Stimulated activated naive CD8-positive, alpha-beta T cell treated with anti-CD3 and anti-CD28 coated beads, Interleukin-15, Interleukin-2, amounts not matched to agents 100 U/mL and 50 U/mL, for 24 hours (primary cell): Measurements from ENCODE around the gene NXPH1.

Source experiments
- ATAC-seq: fragments of 150-1000 bp; cut with Tn5 transposase; one replicate; pipeline ENCODE4 v1.10.0; 2021
- DNase-seq: peaks from one replicate; pipeline ENCODE4 v3.0.0; 2021

NXPH1 gene

GRCh38 chr7:8436965-8437364 lies 3.6 kb downstream of the NXPH1 start:
- peak; percentile 66 for DNase-seq

GRCh38 chr7:8437606-8438005 lies 4.2 kb downstream of the NXPH1 start:
- no peak for DNase-seq
- ATAC-seq, result no peak

More at GRCh38 chr7:8436965-8437364, 3.6 kb downstream of the NXPH1 start:
- ATAC-seq, result no peak

- DNase-seq, result no peak
- no peak for ATAC-seq
Observed at GRCh38 chr7:8440670-8441069, 7.3 kb downstream of the NXPH1 start.

GRCh38 chr7:8441106-8441965 lies 7.9 kb downstream of the NXPH1 start:
- ATAC-seq, result no peak
- DNase-seq, result no peak

- no peak for DNase-seq
- no peak for ATAC-seq
Observed at GRCh38 chr7:8442051-8442813, 8.8 kb downstream of the NXPH1 start.

GRCh38 chr7:8442814-8443304 lies 9.4 kb downstream of the NXPH1 start:
- peak; percentile 75 for ATAC-seq
- peak; percentile 69 for DNase-seq

GRCh38 chr7:8443576-8444467 lies 10.4 kb downstream of the NXPH1 start:
- DNase-seq (peak; percentile 3), ATAC-seq (no peak)

- DNase-seq (no peak), ATAC-seq (no peak)
Observed at GRCh38 chr7:8444468-8444769, 11.0 kb downstream of the NXPH1 start.

GRCh38 chr7:8453535-8453934 lies 20.1 kb downstream of the NXPH1 start:
- ATAC-seq, result no peak

GRCh38 chr7:8455426-8455825 lies 22.0 kb downstream of the NXPH1 start:
- DNase-seq (no peak), ATAC-seq (no peak)

More at GRCh38 chr7:8453535-8453934, 20.1 kb downstream of the NXPH1 start:
- DNase-seq, result no peak

- no peak for ATAC-seq
- no peak for DNase-seq
Observed at GRCh38 chr7:8462309-8462708, 28.9 kb downstream of the NXPH1 start.

- DNase-seq, result no peak
- ATAC-seq, result no peak
Observed at GRCh38 chr7:8465338-8465737, 31.9 kb downstream of the NXPH1 start.

- ATAC-seq (no peak), DNase-seq (no peak)
Observed at GRCh38 chr7:8480527-8480926, 47.1 kb downstream of the NXPH1 start.

GRCh38 chr7:8481096-8481495 lies 47.7 kb downstream of the NXPH1 start:
- ATAC-seq (no peak), DNase-seq (no peak)

GRCh38 chr7:8481752-8482446 lies 48.5 kb downstream of the NXPH1 start:
- no peak for DNase-seq
- ATAC-seq, result no peak

GRCh38 chr7:8490391-8491045 lies 57.1 kb downstream of the NXPH1 start:
- DNase-seq (no peak), ATAC-seq (no peak)

- ATAC-seq, result no peak
Observed at GRCh38 chr7:8491106-8491505, 57.7 kb downstream of the NXPH1 start.

GRCh38 chr7:8491544-8492489 lies 58.4 kb downstream of the NXPH1 start:
- no peak for DNase-seq
- ATAC-seq, result no peak

More at GRCh38 chr7:8491106-8491505, 57.7 kb downstream of the NXPH1 start:
- DNase-seq, result no peak

GRCh38 chr7:8499128-8499527 lies 65.7 kb downstream of the NXPH1 start:
- DNase-seq (no peak), ATAC-seq (no peak)

- DNase-seq, result no peak
Observed at GRCh38 chr7:8500286-8500685, 66.9 kb downstream of the NXPH1 start.

More at GRCh38 chr7:8500286-8500685, 66.9 kb downstream of the NXPH1 start:
- no peak for ATAC-seq
